Mesodermal cell (in vitro differentiated cells): ENCODE measurements around the gene TANC1.

Experiments
- H3K27ac ChIP-seq: 2 replicates; pipeline ENCODE4 v1.7.0; 2013; ENCODE audit warnings: mild to moderate bottlenecking, low read depth, low read length, moderate library complexity; ENCODE audit not compliant: severe bottlenecking
- H3K36me3 ChIP-seq: 2 replicates; pipeline ENCODE4 v1.7.1; 2013; ENCODE audit warnings: mild to moderate bottlenecking, low read length, moderate library complexity; ENCODE audit not compliant: control insufficient read depth, insufficient read depth
- H3K4me1 ChIP-seq: one replicate; pipeline ENCODE4 v1.7.1; 2013; ENCODE audit warnings: mild to moderate bottlenecking, low read length; ENCODE audit not compliant: insufficient read depth, control insufficient read depth, poor library complexity, severe bottlenecking
- H3K4me3 ChIP-seq: 2 replicates; pipeline ENCODE4 v1.7.0; 2013; ENCODE audit warnings: low read length, control low read depth, mild to moderate bottlenecking; ENCODE audit not compliant: insufficient read depth, poor library complexity, severe bottlenecking; ENCODE audit errors: extremely low read depth
- H3K9me3 ChIP-seq: 2 replicates; pipeline ENCODE4 v1.7.1; 2013; ENCODE audit warnings: mild to moderate bottlenecking, low read length, moderate library complexity; ENCODE audit not compliant: control insufficient read depth
- WGBS, 2 experiments: methylation state at CpG; one replicate each; pipeline ENCODE4 v1.1.5; 2013; ENCODE audit warnings: missing lambda C conversion rate in 2 of 2; ENCODE audit not compliant: insufficient coverage in 2 of 2; 5-methylcytosine and 5-hydroxymethylcytosine counted together

Gene TANC1

DNA sequence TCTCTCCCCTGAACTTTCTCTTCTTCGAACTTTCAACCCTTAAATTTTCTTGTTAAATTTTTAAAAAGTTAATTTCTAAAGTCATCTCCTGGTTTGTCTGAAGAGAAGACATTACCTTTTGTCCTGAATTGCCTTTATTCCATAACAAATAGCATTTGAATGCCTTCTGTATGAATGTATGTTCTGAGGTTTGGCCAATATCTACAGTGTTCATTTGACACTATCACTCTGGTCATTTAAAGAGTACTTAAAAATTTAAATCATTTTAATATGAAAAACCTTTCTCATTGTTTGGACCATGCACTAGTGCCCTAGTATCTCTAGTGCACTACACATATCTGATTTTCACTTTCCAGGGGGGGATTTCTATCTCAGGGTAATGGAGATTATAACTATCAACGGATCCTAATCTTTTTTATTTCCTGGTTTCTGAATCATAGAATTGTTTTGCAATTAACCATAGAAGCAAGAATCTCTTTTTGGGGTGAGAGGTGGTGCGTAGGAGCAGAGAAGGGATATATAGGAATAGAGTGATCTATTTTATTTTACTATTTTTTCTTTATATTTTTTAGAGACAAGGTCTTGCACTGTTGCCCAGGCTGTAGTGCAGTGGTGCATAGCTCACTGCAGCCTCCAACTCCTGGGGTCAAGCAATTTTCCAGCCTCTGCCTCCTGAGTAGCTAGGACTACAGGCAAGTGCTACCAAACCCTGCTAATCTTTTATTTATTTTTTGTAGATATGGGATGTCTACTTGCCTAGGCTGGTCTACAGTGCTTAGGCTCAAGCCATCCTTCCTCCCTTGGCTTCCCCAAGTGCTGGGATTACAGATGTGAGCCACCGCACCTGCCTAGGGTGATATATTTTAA is 25.5 kb downstream of the TANC1 start:
- Histone ChIP-seq H3K9me3 (no peaks in the 10 kb centered on the region), H3K4me1 (peaks cover 40% of the 10 kb centered on the region), H3K27ac (no peak overlapping the region), H3K4me3 (no peak overlapping the region), H3K36me3 (peaks cover 4% of the 10 kb centered on the region)
- 100% methylated on average over 1 of the region's 4 CpGs for WGBS, 2 experiments

DNA sequence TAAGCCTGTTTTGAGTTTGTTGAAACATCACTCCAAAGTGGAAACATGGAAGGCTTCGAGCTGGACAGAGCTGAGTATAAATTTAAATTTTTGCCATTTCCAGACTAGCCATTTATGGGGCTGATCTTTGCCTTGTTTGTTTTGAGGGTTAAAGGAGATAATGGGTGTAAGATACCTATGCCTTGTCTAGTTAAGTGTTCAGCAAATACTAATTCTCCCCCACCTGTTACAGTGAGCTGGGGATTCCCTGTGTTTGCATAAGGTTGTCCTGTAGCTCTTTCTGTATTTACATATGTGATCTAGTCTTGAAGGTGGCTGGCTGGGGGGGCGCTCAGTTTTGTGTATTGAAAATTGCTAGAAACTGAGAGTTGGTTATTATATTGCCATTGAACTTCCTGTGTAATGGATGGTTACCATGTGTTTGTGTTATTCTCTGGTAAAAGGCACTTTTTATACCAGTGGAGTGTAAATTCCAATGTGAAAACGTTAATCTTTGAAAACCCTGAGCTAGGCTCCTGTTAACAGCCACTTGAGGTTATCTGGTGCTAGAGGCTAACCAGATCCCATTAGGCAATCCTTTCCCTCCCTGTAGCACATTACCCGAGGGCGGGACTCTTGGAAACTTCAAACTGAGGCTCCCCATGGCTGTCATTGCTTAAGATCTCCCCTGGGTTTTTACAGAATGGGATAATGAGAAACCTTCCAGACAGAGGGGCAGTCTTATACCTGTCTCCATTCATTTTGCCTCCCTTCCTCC is 26.7 kb downstream of the TANC1 start:
- Histone ChIP-seq H3K4me1 (peaks cover 45% of the 10 kb centered on the region), H3K9me3 (no peaks in the 10 kb centered on the region), H3K4me3 (no peak overlapping the region), H3K27ac (peak overlapping the region; percentile 23), H3K36me3 (peaks cover 4% of the 10 kb centered on the region)
- 35 to 41% methylated on average over 2 to 5 of the region's 5 CpGs for WGBS, 2 experiments

DNA sequence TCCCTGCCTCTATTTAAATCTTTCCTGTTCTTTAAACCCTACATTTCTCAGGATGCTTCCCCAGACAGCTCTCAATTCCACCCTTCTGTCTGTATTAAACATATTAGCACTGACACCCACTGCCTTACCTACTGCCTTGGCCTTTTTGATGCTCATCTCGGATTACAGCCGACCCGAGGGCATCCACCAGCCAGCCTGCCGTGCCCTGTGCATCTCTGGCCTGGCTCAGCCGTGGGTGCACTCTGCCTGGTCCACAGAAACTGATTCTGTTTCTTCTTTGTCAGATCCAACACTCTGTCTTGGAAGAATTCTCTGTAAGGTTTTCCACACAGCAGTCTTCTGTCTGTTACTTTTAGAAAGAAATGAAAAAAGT is 27.2 kb downstream of the TANC1 start:
- no peaks in the 10 kb centered on the region for H3K9me3 ChIP-seq
- 26 to 58% methylated on average over 4 of the region's 5 CpGs for WGBS, 2 experiments
- peak overlapping the region; percentile 23 for H3K27ac ChIP-seq
- H3K4me3 ChIP-seq, result no peak overlapping the region
- peaks cover 5% of the 10 kb centered on the region for H3K36me3 ChIP-seq
- H3K4me1 ChIP-seq, result peaks cover 45% of the 10 kb centered on the region

DNA sequence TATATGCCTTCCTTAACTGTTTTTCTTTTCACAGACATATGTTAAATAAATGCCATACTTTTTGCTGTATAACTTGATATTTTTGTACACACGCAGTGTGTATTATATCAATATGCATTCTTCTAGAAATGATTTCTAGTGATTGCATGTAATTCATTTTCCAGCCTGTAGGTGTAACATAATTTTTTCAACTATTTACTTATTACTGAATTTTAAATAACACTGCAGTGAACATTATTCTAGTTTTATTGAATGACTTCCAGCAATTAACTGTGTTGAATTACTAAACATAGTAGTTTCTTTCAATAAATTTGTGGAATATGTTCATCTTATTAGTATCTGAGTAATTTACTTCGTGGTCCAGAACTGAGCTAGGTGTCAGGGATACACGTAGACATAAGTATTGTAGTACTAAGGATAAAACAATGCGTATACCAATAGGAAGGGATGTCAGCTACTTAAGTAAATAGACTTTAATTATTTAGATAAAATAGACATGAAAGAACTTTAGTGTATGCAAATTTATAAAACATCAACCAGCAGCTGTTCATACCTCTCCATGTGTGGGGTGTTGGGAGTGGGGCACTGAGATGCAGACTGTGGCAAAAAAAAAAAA is 28.0 kb downstream of the TANC1 start:
- H3K36me3 ChIP-seq, result peaks cover 12% of the 10 kb centered on the region
- H3K27ac ChIP-seq, result no peak overlapping the region
- no peak overlapping the region for H3K4me3 ChIP-seq
- no peaks in the 10 kb centered on the region for H3K9me3 ChIP-seq
- H3K4me1 ChIP-seq, result peaks cover 49% of the 10 kb centered on the region
- no CpG with 5 or more reads among the region's 4 CpGs for WGBS, 2 experiments

DNA sequence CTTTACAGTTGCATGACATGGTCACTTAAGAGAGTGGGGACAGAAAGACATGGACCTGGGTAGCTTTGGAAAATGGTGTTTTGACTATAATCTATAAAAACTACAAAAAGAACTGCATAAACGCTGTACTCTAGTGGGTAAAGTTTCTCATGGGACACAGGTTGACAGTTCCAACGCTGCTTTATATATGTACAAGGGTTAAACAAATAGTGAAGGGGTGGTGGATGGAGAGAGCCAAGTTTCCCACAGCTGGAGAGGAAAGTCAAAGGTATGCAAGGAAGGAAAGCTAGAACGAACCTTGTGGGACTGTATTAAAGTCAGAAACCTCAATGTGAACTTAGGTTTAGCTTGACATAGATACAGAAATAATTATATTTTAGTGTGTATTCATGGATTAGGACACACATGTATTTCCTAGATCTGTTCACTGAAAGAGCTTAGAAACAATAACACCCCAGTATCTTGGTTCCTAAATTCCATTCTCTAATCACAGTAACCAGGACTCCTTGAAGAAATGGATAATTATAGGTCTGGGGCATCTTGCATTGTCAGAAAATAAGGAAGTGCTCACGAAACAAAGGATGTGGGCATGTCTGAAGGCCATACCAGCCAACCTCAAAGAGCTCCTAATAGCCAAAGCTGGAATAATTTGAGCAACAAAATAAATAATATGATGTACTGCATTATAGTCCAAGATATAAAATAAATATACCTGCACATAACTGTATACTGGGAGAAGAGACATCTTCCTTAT is 28.8 kb downstream of the TANC1 start:
- Histone ChIP-seq H3K4me1 (peaks cover 54% of the 10 kb centered on the region), H3K9me3 (no peaks in the 10 kb centered on the region), H3K36me3 (peaks cover 20% of the 10 kb centered on the region), H3K4me3 (no peak overlapping the region), H3K27ac (no peak overlapping the region)
- whole genome bisulfite sequencing, 2 experiments, result 87 to 96% methylated on average over 2 to 3 of the region's 4 CpGs

DNA sequence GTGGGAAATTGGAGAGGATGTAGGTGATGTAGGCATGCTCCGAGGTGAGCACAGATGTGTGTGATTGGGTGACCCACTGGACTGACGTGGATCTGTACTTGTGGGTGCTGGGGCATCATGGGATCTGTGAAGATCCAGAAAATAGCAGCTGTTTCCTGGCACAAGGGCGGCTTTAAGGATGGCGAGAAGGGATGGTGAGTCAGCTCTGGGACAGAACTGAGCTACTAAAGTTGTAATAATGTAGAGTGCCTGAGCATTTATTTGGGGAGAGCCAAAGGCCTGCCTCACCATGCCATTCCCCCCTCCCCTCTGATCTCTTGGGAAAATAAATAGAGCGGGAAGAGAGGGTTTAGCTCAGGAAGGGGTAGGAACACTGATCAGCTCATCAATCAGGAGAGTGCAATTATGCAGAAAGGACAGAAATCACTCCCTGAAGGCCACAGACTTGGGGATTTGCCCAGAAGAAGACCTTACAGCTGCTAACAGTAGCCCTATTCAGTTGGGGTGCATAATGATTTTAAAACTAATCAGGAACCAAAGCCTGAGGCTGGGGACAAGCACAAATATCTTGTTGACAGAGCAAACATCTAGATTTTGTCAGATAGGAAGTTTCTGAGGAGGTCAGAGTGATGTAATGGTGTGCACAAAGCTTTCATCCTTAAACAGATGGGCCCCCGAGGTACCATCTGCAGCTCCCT is 30.3 kb downstream of the TANC1 start:
- Histone ChIP-seq H3K4me1 (peaks cover 47% of the 10 kb centered on the region), H3K36me3 (peaks cover 34% of the 10 kb centered on the region), H3K27ac (peak overlapping the region; percentile 77), H3K9me3 (no peaks in the 10 kb centered on the region), H3K4me3 (no peak overlapping the region)
- 87 to 100% methylated on average over 4 of the region's 6 CpGs for WGBS, 2 experiments

DNA sequence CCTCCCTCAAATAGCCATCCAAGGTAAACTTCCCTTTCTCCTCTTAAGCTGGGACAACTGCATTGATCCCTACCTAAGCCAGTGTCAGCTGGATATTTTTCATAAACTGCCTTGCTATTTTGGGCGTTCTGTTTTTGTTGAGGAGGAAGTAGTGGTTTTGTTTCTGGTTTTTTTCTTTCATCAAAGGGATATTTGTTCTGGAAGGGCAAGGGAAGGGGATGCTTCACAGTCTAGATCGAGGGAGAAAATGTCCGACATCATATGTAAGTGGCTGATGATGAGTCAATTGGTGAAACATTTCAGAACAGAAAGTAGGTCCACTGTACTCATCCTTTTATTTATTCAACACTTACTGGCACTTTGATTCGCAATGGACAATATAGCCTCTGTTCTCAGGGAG is 31.0 kb downstream of the TANC1 start:
- Histone ChIP-seq H3K27ac (peak overlapping the region; percentile 77), H3K4me1 (peaks cover 47% of the 10 kb centered on the region), H3K36me3 (peaks cover 40% of the 10 kb centered on the region)

DNA sequence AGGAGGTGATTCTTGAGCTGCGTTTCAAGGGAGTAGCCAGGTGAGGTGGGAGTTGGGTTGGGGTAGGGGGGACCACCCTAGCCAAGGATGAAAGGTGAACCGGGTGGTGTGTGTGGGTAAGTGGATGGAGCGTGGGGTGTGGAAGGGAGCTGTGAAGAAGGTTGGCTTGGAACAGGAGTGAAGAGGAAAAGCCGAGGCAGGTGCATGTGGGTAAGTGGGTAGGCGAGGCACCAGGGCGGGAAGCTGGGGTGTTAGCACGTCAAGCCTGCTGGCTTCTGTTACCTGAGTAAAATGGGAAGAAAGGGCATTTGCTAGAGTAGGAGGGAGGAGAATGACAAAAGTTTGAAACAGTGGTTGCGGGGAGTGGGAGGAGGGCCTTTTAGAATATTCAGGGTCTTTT is 31.6 kb downstream of the TANC1 start:
- Histone ChIP-seq H3K9me3 (peaks cover 4% of the 10 kb centered on the region), H3K4me3 (no peak overlapping the region), H3K4me1 (peaks cover 42% of the 10 kb centered on the region), H3K36me3 (peaks cover 46% of the 10 kb centered on the region), H3K27ac (peak overlapping the region; percentile 38)
- 89 to 91% methylated on average over 8 of the region's 8 CpGs for WGBS, 2 experiments

More for the DNA sequence above, 31.0 kb downstream of the TANC1 start:
- Histone ChIP-seq H3K4me3 (no peak overlapping the region), H3K9me3 (no peaks in the 10 kb centered on the region)
- 92 to 100% methylated on average over 1 to 3 of the region's 4 CpGs for WGBS, 2 experiments

DNA sequence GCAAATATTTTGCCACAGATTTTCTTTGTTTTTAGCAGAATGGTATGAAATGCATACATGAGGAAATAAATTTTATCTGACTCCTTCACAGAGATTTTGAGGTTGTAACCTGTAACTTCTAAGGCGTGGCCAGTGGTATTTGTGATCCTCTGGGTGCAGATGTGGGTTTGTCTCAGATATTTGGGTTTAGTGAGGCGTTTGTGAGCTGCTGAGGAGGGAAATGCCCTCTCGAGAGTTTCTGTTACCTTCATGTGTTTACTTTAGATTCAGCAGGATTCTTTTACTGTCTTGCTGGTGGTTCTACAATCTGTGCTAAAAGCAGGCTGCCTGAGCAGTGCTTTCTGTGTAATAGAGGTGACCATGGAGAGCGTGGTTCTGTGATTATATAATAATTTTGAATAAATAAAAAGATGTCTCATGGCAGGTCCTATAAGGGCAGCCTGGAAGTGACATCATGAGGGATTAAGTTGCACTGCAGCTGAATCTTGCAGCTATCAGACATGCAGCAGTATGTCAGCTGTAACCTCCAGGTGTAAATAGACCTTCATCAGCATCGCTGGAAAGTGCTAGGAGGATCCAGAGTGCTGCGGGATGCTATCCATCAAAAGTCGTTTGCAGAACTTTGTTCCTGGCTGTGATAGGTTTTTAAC is 34.1 kb downstream of the TANC1 start:
- 88 to 89% methylated on average over 3 to 6 of the region's 7 CpGs for WGBS, 2 experiments
- Histone ChIP-seq H3K4me1 (peaks cover 38% of the 10 kb centered on the region), H3K4me3 (no peak overlapping the region), H3K27ac (no peak overlapping the region), H3K9me3 (peaks cover 7% of the 10 kb centered on the region), H3K36me3 (peaks cover 64% of the 10 kb centered on the region)
